RWPE2 (cell line): Measurements from ENCODE around the gene SORCS3.

ENCODE experiments used
- ATAC-seq: fragments of 200-7000 bp; cut with Tn5 transposase; 3 replicates; pipeline ENCODE4 v1.9.1; 2021; ENCODE audit warnings: low read depth
- DNase-seq: peaks from one replicate; pipeline ENCODE4 v3.0.0-alpha.2; 2020; ENCODE audit warnings: low spot score
- H3K27ac ChIP-seq: fragments of 450-650 bp; 2 replicates; pipeline ENCODE4 v1.5.1; 2017; ENCODE audit warnings: mild to moderate bottlenecking; ENCODE audit not compliant: poor library complexity, severe bottlenecking
- H3K27me3 ChIP-seq: fragments of 250-450 bp; sonication (Bioruptor Pico); 2 replicates; pipeline ENCODE4 v1.5.1; 2021; ENCODE audit warnings: mild to moderate bottlenecking, moderate library complexity; ENCODE audit not compliant: insufficient read depth, poor library complexity, severe bottlenecking
- H3K36me3 ChIP-seq: fragments of 250-450 bp; sonication (Bioruptor Pico); 2 replicates; pipeline ENCODE4 v1.5.1; 2020; ENCODE audit warnings: low read depth, mild to moderate bottlenecking, moderate library complexity
- H3K4me1 ChIP-seq: fragments of 250-450 bp; sonication (Bioruptor Pico); 2 replicates; pipeline ENCODE4 v1.5.1; 2021; ENCODE audit warnings: mild to moderate bottlenecking, moderate library complexity; ENCODE audit not compliant: insufficient read depth, poor library complexity, severe bottlenecking
- H3K4me3 ChIP-seq: fragments of 250-450 bp; sonication (Bioruptor Pico); 2 replicates; pipeline ENCODE4 v1.5.1; 2021; ENCODE audit warnings: mild to moderate bottlenecking, moderate library complexity; ENCODE audit not compliant: severe bottlenecking
- H3K9me3 ChIP-seq: fragments of 250-450 bp; sonication (Bioruptor Pico); 2 replicates; pipeline ENCODE4 v1.5.1; 2021; ENCODE audit warnings: mild to moderate bottlenecking, moderate library complexity; ENCODE audit not compliant: severe bottlenecking
- TF ChIP-seq, protein P1 (sequence below): fragments of 450-650 bp; IDR thresholded peaks from one replicate; pipeline ENCODE4 v1.5.1; 2017; ENCODE audit warnings: mild to moderate bottlenecking, moderate library complexity; ENCODE audit not compliant: poor library complexity, severe bottlenecking

The SORCS3 gene

DNA sequence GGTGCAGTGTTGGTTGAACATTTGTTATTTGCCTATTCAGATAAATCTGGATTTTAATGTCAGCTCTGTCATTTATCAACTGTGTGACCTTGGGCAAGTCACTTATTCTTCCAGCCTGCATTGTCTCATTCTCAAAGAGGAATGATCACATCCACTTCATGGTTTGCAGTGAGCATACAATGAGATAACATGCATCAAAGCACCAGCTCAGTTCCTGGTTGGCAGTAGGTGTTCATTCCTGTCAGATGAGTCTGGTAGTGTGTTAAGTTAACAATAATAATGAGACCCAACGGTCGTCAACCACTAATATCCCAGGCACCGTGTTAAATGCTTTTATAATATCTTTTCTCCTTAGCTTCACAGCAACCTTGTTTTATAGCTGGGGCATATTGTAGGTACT, 137.3 kb downstream of the SORCS3 start:
- Histone ChIP-seq H3K27ac (no peak overlapping the region), H3K4me3 (no peak overlapping the region), H3K27me3 (peaks cover 3% of the 10 kb centered on the region), H3K4me1 (no peaks in the 10 kb centered on the region), H3K36me3 (no peaks in the 10 kb centered on the region), H3K9me3 (no peaks in the 10 kb centered on the region)
- DNase-seq (no peak), ATAC-seq (no peak)
- TF ChIP-seq, protein P1, sequence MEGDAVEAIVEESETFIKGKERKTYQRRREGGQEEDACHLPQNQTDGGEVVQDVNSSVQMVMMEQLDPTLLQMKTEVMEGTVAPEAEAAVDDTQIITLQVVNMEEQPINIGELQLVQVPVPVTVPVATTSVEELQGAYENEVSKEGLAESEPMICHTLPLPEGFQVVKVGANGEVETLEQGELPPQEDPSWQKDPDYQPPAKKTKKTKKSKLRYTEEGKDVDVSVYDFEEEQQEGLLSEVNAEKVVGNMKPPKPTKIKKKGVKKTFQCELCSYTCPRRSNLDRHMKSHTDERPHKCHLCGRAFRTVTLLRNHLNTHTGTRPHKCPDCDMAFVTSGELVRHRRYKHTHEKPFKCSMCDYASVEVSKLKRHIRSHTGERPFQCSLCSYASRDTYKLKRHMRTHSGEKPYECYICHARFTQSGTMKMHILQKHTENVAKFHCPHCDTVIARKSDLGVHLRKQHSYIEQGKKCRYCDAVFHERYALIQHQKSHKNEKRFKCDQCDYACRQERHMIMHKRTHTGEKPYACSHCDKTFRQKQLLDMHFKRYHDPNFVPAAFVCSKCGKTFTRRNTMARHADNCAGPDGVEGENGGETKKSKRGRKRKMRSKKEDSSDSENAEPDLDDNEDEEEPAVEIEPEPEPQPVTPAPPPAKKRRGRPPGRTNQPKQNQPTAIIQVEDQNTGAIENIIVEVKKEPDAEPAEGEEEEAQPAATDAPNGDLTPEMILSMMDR, result no peak

DNA sequence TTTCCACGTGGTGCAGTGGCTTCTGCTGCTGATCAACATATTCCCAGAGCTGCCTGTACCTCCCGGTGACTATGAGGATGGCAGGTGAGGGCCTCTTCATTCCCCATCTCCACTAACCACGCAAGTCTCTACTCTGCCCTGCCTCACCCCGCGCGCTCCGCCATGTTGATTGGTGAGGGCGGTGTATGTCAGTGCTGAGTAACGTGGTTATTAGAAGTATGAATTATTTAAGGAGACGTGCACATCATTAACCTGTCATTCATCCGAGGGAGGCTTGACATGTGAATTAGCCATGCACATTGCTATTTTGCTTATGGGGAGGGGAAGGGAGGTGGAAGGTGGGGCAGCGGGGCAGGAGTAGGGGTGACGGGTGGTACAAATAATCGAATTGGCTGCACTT, 138.6 kb downstream of the SORCS3 start:
- H3K27ac ChIP-seq, result no peak overlapping the region
- H3K4me3 ChIP-seq, result no peak overlapping the region
- ATAC-seq (no peak), DNase-seq (no peak)
- TF ChIP-seq, protein P1, result no peak
- H3K4me1 ChIP-seq, result no peaks in the 10 kb centered on the region
- no peaks in the 10 kb centered on the region for H3K36me3 ChIP-seq
- H3K9me3 ChIP-seq, result no peaks in the 10 kb centered on the region
- peaks cover 3% of the 10 kb centered on the region for H3K27me3 ChIP-seq

DNA sequence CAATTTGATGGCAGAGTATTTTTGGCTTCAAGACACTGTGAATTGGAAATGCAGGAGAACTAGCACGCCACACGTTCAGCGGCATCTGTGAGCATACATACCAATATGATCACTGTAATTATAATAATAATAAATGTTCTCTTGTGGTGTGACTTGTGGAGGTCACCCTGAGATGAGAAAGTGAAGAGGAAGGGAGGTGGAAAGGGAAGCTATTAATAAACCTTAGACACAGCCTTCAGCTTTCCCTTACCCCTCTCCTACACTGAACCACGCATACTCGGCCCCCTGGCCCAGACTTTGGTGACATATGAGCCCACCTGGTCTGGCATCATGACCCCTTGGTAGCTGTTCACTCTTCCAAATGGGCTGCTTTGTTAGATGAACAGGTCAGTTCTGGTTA, 139.1 kb downstream of the SORCS3 start:
- TF ChIP-seq, protein P1, result no peak
- Histone ChIP-seq H3K9me3 (no peaks in the 10 kb centered on the region), H3K4me3 (no peak overlapping the region), H3K36me3 (no peaks in the 10 kb centered on the region), H3K27ac (no peak overlapping the region), H3K4me1 (no peaks in the 10 kb centered on the region), H3K27me3 (peaks cover 3% of the 10 kb centered on the region)
- no peak for DNase-seq
- ATAC-seq, result no peak

DNA sequence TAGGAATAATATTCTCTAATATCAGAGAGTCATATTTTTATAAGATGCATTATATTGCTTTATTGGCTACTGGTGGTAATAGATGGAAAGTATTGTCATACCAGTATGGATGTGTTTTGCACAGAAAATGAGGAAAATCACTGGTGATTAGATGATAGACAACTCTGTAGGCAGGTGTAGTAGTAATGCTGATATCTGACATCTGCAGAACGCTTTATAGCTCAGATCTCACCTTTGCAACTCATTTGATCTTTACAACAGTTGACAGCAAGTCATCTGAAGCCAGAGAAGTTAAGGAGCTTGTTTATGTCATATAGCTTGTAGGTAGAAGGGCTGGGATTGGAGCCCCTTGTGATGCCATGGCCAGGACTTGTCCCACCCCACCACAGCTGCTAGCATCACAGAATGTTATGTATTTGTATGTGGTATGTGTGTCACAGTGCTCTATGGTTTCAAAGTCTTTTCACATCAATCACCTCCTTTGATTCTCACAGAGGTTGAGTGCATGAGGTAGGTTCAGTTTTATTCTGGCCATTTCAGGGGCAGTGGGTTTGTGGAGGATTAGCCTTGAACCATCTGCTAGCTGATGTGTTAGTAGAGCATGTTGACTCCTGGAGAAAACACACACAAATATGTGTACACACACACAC, 140.0 kb downstream of the SORCS3 start:
- Histone ChIP-seq H3K4me3 (no peak overlapping the region), H3K27ac (no peak overlapping the region), H3K4me1 (no peaks in the 10 kb centered on the region), H3K27me3 (peaks cover 3% of the 10 kb centered on the region), H3K36me3 (no peaks in the 10 kb centered on the region), H3K9me3 (no peaks in the 10 kb centered on the region)
- no peak for DNase-seq
- ATAC-seq, result no peak
- TF ChIP-seq, protein P1, result no peak

DNA sequence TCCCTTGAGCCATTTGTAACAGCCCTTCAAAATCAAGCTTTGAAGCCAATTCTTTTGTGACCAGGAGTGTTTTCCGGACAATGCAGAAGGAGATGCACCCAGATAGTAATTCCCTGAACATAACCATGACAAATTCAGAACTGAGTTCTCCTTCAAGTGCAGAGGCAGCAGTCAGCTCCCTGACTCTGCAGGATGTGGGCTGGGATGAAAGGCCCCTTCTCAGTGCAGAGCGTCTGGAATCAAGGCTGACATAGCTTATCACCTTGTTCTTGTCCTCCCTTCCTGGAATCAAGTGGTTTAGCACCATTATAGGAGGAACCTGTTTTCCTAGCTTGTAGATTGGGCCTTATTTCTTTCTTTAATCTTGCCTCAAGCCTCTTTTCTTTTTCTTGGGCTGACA, 143.4 kb downstream of the SORCS3 start:
- ATAC-seq (no peak), DNase-seq (no peak)
- TF ChIP-seq, protein P1, result no peak
- H3K36me3 ChIP-seq, result no peaks in the 10 kb centered on the region
- H3K4me3 ChIP-seq, result no peak overlapping the region
- no peaks in the 10 kb centered on the region for H3K9me3 ChIP-seq
- no peaks in the 10 kb centered on the region for H3K27me3 ChIP-seq
- H3K27ac ChIP-seq, result no peak overlapping the region
- no peaks in the 10 kb centered on the region for H3K4me1 ChIP-seq
